Activated CD4-positive, alpha-beta T cell treated with anti-CD3 and anti-CD28 coated beads for 48 hours (primary cell): ENCODE results near the gene SLCO3A1.

Experiments
- DNase-seq: peaks from one replicate; pipeline ENCODE4 v3.0.0-alpha.2; 2020

The SLCO3A1 gene

DNA sequence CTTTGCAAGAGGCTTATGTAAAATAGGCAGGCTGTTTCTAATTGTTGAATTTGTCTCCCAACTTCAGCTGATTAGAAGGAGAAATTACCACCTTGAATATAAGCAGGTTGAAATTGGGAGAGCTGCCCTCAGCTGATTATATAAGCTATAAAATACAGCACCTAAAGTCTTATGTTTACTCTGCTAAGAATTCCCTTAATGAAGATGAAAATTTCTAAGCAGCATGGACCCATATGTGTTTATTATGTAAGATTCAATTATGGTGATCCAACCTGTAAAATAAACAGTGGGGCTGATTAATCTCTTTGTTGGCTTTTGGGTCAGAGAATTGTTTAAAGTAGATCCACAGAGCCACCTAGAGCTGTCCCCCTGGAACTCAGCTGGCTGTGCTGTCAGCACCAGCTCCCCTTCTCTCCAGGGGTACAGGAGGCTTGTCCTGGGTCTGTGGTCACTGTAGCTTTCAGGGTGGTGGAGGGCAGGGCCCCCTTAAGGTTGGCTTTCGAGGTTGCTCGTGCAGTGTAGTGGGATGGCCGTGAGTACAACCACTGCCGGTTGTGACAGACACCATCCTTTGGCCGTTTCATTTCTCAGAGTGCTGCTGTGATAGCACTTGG lies 9.5 kb downstream of the SLCO3A1 start:
- no peak for DNase-seq

DNA sequence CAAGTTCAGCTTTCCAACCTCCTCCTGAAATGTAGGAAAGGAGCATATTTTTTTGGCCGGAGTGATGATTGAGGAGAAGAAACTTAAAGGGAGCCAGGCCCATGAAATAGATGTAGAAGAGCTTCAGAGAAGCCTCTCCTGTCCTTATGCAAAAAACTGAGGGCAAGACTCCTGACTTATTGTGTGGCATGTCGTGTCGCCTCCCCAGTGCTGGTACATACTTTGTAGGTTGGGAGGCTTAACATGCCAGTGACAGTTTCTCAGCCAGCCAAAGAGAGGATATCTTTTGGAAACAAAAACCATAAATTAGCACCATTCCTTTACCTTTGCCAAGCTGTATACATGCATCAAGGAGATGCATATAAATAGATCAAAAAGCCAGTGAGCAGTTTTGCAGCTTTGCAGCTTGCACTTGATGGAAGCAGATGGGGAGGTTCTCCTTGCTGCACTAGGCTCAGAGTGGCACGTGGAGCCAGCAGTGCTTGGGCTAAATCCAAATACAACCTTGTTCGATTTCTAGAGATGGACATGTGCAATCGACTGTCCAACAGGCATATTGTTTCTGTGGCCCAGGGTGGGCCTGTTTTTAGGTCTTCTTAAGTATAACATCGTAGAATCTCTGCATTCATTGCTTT lies 10.2 kb downstream of the SLCO3A1 start:
- DNase-seq = no peak

DNA sequence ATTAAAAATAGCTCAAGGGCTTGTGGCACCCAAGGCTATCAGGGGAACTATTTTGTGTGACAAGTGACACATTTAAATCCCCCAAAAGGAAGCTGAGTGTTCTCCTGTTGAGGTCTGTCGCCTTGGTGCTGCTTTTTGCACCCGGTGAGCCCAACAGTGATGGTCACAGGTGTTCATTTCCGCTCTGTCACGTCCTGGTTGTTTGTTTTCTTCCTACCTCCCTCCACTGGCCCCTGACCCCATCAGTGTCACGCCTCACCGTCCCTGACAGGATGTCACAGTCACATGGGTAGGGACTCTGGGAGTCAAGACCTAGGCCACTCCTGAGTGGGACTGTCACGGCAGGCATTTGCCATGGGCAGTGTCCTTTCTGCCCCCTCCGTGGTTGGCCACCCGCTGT lies 11.2 kb downstream of the SLCO3A1 start:
- DNase-seq = no peak

DNA sequence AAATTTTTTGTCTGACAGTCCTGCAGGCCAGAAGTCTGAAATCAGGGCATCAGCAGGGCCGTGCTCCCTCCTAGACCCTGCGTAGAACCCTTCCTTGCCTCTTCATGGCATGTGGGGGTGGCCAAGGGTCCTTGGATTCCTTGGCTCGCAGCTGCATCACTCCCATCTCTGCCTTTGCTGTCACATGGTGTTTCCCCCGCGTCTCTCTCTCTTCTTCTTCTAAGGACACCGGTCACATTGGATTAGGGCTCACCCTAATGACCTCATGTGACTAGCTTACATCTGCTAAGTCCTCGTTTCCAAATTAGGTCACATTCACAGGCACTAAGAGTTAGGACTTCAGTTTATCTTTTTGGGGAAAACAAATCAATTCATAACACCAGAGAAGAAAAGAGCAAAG lies 12.0 kb downstream of the SLCO3A1 start:
- no peak for DNase-seq

DNA sequence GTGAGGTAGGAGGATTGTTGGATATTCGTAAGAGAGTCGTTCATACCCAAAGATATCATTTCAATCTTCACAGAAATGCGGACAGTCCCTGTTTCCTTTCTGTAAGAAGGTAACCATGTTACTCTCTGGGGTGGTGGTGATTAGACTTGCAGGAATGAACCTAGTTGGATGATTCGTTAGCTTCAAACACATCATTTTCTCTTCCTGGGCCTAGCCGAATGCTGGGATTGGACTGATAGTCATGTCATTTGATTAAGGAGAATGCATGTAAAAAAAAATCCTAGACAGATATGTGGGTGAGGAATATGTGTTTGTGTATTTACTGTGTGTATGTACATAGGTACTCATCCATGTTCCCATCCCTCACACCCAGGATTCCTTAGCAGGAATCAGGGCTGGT lies 12.4 kb downstream of the SLCO3A1 start:
- no peak for DNase-seq

DNA sequence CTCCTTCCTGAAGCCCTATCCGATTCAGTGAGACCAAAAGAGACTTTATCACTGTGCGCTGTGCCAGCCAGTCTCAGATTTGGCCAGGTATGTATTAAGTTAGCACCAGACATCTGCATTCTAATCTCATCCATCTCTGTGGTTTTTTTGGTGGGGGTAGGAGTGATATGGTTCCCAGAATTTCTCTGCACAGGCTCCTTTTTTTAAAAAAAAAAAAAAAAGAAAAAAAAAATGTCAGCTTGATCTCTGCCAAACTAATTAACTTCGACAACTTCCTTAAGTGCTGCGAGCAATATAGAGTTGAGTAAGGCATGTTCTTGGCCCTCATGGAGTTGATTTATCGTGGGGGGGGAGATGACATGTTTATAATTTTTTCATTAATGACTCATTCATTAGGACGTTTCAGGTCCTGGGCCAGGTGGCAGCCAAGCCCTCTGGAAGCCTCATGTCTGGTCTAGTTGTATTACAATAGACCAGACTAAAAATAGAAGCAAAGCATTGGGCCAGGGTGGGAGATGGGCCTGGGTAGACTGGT lies 12.9 kb downstream of the SLCO3A1 start:
- DNase-seq = no peak

DNA sequence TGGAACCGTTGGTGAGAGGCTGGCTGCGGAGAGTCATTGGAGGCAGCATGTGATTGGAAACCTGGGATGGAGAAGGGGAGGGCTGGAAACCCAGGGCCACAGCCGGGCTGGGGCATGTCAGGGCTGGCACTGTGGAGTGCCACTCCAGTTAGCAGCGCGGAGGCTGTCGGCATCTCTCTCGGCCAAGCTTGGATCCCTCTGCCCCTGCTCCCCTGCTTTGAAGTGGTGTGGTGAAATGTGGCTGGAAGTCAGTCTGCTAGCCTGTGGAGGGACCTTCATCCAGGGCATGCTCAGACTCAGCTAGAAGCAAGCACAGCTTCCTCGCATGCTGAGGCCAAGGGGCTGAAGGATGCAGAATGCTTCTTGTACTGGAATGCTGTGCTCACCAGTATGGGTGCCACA lies 13.5 kb downstream of the SLCO3A1 start:
- DNase-seq = no peak

DNA sequence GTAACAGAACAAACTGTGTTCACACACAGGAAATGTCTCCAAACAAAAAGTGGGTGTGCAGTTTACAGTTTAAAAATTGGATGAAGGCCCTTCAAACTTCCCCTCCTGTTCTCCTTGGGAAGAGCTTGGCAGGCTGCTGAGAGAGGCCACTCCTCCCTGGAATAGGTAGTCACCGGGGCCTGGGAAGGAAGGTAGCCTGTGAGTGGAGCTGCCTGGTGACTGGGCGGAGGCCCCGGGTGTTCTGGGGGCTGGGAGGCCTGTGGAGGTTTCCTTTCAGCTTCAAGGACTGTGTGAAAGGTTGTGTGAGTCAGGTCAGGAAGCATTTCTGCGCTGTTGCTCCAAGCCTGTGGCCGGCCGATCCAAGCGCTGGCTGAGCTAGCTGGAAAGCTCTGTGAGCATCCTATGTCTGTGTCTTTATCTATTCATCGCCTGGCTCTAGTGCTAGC lies 14.1 kb downstream of the SLCO3A1 start:
- peak; percentile 27 for DNase-seq

DNA sequence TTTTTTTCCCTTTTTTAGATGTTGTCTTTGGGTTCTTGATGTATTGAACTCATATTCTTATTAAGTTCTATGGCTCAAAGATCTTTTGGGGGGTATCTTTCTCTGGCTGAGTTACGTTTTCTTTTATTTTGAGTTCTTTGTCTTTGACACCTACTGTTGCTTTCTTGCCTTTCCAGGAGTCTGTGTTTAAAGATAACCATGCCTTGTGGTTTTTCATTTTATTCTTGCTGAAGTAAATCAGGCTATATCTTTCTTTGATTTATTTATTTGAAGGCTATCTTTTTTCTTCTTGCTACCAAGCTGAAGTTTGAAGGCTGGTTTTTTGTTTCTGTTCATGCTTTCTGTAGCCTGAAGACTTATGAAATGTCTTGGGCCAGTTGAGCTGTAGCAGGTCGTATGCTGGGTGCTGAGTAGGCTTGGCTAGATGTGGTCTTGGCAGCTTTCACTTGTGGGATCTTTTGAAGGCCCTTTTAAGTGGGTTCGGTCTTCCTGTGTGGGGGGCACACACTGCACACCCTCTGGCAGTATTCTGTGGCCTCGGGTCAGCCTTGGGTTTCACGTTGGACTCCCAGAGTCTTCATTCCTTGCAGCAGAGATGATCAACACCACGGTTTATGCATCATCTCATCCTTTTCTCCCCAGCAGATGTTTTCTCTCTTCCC lies 17.5 kb downstream of the SLCO3A1 start:
- no peak for DNase-seq

DNA sequence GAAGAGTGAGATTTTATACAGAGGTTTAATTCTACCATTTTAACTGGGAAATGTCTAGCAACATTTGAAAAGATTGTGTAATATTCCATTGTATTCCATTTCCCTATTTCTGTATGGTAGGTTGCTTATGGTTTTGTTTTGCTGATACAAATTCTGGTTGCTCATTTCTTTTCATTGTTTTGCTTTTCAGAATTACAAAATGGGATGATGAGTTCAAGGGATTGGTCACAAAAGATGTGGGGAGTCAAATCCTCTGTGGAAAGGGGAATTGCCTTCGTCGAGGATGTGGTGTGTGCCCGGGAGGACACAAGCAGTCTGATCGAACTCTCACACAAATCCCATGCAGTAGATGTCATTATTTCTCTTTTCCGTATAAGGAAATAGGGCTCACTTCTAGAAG lies 18.3 kb downstream of the SLCO3A1 start:
- DNase-seq = no peak

DNA sequence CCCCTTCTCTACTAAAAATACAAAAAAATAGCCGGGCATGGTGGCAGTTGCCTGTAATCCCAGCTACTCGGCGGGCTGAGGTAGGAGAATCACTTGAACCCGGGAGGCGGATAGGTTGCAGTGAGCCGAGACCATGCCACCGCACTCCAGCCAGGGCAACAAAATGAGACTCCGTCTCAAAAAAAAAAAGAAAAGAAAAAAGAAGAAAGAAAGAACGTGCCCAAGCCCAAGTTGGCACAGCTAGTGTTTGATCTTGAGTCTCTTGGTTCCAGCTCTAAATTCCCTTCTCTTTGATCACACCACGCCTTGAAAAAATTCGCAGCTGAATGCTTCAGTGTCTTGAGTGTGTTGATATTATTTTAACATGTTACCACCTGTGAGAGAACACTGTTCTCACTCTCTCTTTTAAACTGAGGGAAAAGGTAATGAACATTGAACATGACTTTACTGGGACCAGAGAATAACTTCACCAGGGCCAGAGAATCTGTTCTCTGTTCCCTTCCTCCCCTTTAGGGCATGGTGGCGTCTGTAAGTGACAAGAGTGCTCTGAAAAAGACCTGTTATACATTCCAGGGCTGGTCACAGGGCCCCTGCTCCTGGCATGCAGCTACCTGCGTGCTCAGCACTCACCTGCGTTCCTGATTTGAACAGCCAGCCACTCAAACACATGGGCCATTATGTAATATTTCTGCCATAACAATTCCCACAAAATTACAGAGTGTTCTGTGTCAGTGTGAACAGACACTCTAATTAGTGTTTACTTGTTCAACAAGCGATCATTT lies 19.0 kb downstream of the SLCO3A1 start:
- no peak for DNase-seq

DNA sequence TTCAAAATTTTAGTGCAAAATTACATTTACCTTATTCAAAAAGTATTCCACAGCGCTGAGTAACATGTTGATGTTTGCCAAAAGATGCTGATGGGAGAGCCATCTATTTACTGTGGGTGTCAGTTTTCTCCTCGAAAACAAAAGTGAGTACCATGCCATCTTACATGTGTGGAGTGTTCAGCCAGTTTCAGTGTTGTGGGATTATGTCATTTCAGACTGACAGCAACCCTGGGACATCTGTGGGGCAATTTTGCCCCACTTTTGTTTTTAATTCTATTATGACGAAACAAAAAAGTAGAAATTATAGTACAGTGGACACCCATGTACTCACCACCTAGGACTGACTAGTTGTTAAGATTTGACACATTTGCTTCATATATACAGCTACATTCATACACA lies 19.6 kb downstream of the SLCO3A1 start:
- no peak for DNase-seq

DNA sequence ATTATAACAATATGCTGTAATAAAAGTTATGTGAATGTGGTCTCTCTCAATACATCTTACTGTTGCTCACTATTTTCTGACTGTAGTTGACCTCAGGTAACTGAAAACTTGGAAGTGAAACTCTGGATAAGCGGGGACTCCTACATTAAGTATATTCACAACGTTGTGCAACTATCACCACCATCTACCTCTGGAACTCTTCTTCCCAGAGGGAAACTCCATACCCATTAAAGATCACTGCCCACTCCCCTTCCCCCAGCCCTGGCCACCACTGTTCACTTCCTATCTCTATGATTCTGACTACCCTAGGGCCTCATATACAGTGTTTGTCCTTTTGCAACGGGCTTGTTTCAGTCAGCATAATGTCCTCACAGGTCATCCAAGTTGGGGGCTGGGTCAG lies 20.7 kb downstream of the SLCO3A1 start:
- no peak for DNase-seq

DNA sequence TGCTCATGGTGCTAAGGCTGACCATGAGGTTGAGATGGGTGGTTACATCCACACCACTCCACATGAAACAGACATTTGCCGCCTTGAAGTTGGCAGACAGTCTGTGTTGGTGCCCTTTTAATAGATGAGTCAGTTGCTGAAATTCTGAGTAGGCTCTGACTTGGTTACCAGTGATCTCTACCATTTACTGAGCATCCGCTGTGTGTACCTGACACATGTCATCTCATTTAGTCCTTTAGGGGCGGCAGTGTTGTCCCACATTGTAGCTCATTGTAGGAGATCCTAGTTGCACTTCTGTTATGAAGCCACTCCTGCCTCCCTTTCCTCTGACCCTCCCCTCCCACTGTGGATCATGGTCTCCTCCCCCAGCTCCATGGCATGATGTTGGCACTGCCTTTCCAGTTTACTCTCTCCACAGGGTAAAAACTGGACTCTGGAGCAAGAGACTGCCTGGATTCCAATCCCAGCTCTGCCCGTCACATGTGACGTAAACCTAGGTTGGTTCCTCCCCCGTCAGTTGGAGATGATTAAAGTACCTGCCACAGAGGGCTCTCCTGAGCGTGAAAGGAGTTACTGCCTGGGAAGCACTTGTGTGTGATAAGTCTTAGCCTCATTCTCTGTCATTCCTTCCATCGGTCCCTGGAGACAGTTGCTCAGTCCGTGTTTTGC lies 21.6 kb downstream of the SLCO3A1 start:
- no peak for DNase-seq

DNA sequence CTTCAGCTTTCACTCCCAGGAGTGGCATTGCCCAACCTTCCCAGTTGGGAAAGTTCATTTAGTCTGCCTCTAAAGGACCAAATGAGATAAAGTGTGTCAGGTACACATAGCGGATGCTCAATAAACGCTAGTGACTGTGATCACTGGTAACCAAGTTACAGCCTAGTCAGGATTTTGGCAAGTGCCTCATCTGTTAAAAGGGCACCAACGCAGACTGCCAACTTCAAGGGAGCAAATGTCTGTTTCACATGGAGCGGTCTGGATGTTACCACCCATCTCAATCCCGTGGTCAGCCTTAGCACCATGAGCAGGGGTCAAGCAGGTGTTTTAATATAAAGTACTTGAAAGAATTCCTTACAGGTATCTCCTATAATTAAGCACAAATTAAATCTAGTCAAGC lies 22.7 kb downstream of the SLCO3A1 start:
- no peak for DNase-seq

DNA sequence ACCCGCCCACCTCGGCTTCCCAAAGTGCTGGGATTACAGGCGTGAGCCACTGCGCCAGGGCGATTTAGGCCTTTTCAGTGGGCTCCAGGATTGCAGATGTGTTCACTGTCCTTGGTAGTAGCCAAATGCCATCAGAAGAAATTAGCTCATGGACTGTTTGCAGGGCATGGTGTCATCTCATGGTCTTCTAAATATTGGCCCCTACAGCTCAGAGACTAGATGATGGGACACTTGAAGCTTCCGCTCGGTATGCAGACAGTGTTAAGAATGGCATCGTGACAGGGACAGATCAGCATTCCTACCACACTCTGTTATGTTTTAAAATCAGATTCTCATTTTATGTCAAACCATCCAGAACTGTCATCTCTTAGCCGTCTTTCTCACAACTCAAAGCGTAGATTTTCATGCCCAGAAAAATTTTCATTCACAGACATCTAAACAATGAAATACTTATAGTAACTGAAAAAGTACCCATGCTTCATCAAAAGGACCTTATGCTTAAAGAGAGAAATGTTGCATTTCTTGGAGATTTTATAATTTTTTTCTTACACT lies 24.9 kb downstream of the SLCO3A1 start:
- no peak for DNase-seq

DNA sequence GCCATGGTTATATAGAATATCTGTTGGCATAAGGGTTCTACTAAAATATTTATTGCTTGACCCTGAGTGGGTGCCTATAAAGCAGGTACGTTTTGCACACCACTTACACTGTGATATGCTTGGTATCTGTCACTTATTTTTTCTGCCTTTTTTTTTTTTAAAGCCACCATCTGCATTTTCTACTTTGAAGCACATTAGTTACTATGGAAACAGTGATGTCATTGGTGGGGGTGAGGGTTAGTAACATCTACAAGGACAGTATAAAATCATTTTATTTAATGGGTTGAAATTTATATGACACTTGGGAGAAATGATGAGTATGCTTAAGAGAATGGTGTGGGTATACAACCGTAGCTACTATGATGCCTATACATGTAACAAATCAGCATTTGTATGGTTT lies 25.6 kb downstream of the SLCO3A1 start:
- DNase-seq = no peak

DNA sequence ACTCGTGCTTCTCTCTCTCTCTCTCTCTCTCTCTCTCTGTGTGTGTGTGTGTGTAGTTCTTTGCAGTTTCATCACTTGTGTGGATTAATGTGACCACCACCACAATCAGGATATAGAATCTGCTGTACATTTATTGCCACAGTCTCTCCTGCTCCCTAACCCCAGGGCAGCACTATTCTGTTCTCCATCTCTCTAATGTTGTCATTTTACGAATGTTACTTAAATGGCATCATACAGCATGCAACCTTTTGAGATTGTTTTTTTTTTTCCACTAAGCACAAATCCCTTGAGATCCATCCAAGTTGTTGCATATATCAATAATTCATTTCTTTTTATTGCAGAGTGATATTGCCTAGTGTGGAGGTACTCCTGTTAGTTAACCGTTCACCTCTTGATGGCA lies 26.9 kb downstream of the SLCO3A1 start:
- no peak for DNase-seq

DNA sequence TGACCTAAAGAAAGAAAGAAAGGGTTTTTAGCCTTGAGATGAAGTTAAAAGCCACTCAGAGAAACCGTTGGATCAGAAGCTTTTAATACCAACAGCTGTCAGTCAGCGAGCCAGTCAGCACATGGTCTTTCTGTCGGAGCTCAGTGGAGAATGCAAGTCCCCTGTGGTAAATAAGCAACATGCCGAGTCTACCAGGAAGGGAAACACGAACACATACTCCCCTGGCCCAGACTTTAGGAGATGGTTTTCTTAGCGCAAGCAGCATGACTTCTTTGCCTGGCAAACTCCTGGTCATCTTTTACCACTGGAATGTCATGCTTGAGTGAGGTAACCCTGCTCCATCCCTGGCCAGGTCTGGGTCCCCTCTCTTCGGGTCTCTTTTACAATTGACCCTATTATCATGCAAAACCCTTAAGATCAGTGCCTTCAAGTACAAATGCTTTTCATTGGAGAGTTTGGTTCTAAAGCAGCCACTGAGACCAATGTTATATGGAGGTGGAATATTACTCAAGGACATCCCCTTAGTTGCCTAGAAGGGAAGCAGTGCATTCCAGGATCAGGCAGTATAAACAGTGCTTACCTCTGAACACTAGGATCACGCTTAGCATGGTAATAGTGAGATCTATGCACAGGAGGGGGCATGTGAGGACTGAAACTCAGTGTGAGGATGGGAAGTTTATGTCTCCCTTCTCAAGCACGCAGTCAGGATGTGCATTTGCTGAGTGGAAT lies 28.2 kb downstream of the SLCO3A1 start:
- DNase-seq = no peak

DNA sequence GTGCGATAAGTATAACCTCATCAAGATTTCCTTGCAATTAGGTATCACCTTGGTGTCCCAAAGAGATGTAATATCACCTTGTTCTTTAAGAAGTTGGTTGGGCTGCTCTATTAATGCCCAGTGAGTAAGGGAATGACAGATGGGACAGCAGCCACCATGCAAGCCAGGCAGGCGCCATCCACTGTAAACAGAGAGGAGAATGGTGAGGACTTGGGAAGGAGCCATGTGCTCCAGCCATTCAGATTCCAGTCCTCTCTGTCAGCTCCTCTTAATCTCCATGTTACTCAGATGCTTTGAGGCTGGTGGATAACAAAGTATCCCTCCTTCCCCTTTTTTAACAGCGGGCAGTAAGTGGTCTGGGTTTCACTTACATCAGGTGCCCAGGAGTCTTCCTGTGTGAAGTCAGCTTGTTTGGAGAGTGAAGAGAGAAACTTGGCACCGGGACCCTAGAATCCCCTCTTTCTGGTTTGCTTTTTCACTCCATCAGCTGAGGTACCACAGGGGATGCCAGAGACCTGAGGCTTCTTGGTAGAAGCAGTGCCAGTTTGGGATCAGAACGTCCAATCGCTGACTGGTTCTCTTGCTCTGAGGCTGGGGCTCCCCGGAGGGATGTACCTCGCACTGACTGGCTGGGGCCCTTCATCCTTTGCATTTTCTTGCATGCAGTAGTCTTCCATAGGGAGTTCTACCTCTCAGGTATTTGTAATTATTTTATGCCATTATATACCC lies 29.5 kb downstream of the SLCO3A1 start:
- no peak for DNase-seq

DNA sequence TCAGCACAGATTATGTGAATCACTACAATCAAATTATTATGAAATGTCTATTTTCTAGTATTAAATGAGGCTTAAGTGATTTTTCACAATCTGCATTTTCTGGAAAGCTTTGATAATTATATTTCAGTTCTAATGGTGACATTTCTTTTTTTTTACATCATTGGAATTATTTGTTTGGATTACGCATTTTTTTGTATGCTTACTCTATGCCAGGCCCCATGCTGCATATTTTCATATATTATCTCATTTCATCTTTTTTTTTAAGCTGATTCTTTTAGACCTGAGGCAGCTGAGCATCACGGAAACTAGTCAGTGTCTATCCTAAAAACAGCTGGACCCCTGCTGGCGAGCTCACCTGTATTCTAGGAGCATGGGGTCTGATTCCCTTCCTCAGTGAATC lies 31.1 kb downstream of the SLCO3A1 start:
- DNase-seq = no peak
